ENCODE results near the gene VAC14. TPM values are rescaled to one million over a fixed set of nuclear protein-coding genes. Genes with fewer than 3 reads are reported as not detected.

VAC14 gene
- total RNA-seq, 1 experiment from 2014 or later = 65.5 TPM

DNA sequence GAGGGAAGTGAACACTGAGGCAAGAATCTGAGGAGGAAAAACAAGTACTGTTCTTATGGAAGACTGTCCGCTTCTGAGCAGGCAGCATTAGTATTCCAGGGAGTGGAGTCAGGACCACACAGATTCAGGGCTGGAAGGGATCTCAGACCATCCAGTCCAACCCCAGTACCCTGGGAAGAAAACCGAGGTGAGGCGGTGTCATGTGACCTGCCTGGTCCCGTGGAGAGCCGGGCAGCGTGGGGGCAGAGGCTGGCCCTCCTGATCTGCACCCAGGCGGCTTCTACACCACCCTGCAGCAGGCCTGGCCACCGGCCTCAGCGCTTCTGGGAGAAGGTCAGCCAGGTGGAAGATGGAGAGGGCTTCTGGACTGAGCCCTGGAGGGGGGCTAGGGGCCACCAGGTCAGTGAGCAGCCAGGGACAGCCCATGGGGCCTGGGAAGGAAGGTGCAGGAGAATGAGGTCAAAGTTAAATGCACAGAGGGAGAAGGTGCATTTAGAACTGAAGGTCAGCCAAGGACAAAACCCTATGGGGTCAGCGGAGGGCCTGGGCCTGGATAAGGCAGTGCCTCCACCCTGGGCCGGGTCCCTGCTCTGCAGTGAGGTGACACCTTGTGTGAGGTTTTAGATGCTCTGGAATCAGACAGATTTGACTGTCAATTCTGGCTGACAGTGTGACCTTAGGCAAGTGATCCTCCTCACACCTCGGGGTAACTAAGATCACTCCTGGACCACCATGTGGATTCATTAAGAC is 45.9 kb downstream of the VAC14 start:
- ChIA-PET CTCF (no interaction called here), POLR2A (ENCODE audit: unreplicated experiment) (no interaction called here)
- BruUV-seq (replicated peaks) = no TSS peak
- no peaks in the 10 kb centered on the region for H3K79me2 ChIP-seq (ENCODE audit: low read length)
- H3K9me3 ChIP-seq (ENCODE audit: low read length) = no peaks in the 10 kb centered on the region
- H3K27ac ChIP-seq (ENCODE audit: low read length) = no peak overlapping the region
- H3K27me3 ChIP-seq (ENCODE audit: low read length) = no peaks in the 10 kb centered on the region
- ATAC-seq = no peak
- intact Hi-C loops (cut with micrococcal nuclease) = no loop called here
- H3F3A ChIP-seq (ENCODE audit: low read length, unreplicated experiment) = no peaks in the 10 kb centered on the region
- no peak overlapping the region for H3K9ac ChIP-seq (ENCODE audit: low read length)
- H3K4me1 ChIP-seq (ENCODE audit: insufficient read depth, low read length) = peaks cover 4% of the 10 kb centered on the region
- H2AFZ ChIP-seq (ENCODE audit: low read length) = no peak overlapping the region
- no peak overlapping the region for H3K4me2 ChIP-seq (ENCODE audit: low read length)
- H3K4me3 ChIP-seq (ENCODE audit: low read length) = no peak overlapping the region
- TF ChIP-seq, protein P1, sequence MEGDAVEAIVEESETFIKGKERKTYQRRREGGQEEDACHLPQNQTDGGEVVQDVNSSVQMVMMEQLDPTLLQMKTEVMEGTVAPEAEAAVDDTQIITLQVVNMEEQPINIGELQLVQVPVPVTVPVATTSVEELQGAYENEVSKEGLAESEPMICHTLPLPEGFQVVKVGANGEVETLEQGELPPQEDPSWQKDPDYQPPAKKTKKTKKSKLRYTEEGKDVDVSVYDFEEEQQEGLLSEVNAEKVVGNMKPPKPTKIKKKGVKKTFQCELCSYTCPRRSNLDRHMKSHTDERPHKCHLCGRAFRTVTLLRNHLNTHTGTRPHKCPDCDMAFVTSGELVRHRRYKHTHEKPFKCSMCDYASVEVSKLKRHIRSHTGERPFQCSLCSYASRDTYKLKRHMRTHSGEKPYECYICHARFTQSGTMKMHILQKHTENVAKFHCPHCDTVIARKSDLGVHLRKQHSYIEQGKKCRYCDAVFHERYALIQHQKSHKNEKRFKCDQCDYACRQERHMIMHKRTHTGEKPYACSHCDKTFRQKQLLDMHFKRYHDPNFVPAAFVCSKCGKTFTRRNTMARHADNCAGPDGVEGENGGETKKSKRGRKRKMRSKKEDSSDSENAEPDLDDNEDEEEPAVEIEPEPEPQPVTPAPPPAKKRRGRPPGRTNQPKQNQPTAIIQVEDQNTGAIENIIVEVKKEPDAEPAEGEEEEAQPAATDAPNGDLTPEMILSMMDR (conservative IDR thresholded peaks at IDR 0.05; ENCODE audit: low read depth, low read length) = no peak
- TF ChIP-seq EZH2 (IDR thresholded peaks at IDR 0.05; ENCODE audit: low read length, unreplicated experiment) = no peak
- TF ChIP-seq EZH2phosphoT487 (IDR thresholded peaks at IDR 0.05; ENCODE audit: borderline replicate concordance, low read length) = no peak
- no peaks in the 10 kb centered on the region for H4K20me1 ChIP-seq (ENCODE audit: low read length)
- no peak for DNase-seq
- no peaks in the 10 kb centered on the region for H3K36me3 ChIP-seq (ENCODE audit: low read depth, low read length)
- no peaks in the 10 kb centered on the region for H3K9me2 ChIP-seq (replicated peaks; ENCODE audit: low read length)

DNA sequence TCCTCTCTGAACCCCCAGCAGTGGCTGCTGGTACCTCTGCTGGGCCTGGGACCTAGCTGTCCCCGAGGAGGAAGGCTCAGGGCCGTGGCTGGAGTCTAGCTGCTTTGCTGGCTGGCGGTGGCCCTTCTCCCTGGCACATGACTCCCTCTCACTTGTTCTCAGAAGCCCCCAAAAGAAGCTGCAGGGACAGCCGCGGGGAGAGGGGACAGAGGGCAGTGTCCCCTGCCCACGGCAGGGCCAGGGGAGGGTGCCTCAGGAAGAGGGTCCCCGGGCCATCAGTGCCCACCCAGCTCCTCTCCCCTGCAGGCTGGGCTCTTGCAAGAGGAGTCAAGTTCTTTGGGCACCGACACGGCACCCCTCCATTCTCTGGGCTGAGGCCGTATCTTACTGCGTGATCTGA is 46.6 kb downstream of the VAC14 start:
- H3K9ac ChIP-seq (ENCODE audit: low read length) = no peak overlapping the region
- H4K20me1 ChIP-seq (ENCODE audit: low read length) = no peaks in the 10 kb centered on the region
- no peaks in the 10 kb centered on the region for H3K9me3 ChIP-seq (ENCODE audit: low read length)
- ChIA-PET POLR2A (ENCODE audit: unreplicated experiment) (no interaction called here), CTCF (no interaction called here)
- H3K4me1 ChIP-seq (ENCODE audit: insufficient read depth, low read length) = no peaks in the 10 kb centered on the region
- H3K4me3 ChIP-seq (ENCODE audit: low read length) = no peak overlapping the region
- H3K79me2 ChIP-seq (ENCODE audit: low read length) = no peaks in the 10 kb centered on the region
- no TSS peak for BruUV-seq (replicated peaks)
- H3K36me3 ChIP-seq (ENCODE audit: low read depth, low read length) = no peaks in the 10 kb centered on the region
- ATAC-seq = no peak
- TF ChIP-seq EZH2 (IDR thresholded peaks at IDR 0.05; ENCODE audit: low read length, unreplicated experiment) = no peak
- no peak for TF ChIP-seq EZH2phosphoT487 (IDR thresholded peaks at IDR 0.05; ENCODE audit: borderline replicate concordance, low read length)
- TF ChIP-seq, protein P1 (conservative IDR thresholded peaks at IDR 0.05; ENCODE audit: low read depth, low read length) = no peak
- intact Hi-C loops (cut with micrococcal nuclease) = no loop called here
- H3F3A ChIP-seq (ENCODE audit: low read length, unreplicated experiment) = no peaks in the 10 kb centered on the region
- no peaks in the 10 kb centered on the region for H3K9me2 ChIP-seq (replicated peaks; ENCODE audit: low read length)
- DNase-seq = no peak
- H3K4me2 ChIP-seq (ENCODE audit: low read length) = no peak overlapping the region
- H3K27me3 ChIP-seq (ENCODE audit: low read length) = no peaks in the 10 kb centered on the region
- H3K27ac ChIP-seq (ENCODE audit: low read length) = no peak overlapping the region
- H2AFZ ChIP-seq (ENCODE audit: low read length) = no peak overlapping the region

DNA sequence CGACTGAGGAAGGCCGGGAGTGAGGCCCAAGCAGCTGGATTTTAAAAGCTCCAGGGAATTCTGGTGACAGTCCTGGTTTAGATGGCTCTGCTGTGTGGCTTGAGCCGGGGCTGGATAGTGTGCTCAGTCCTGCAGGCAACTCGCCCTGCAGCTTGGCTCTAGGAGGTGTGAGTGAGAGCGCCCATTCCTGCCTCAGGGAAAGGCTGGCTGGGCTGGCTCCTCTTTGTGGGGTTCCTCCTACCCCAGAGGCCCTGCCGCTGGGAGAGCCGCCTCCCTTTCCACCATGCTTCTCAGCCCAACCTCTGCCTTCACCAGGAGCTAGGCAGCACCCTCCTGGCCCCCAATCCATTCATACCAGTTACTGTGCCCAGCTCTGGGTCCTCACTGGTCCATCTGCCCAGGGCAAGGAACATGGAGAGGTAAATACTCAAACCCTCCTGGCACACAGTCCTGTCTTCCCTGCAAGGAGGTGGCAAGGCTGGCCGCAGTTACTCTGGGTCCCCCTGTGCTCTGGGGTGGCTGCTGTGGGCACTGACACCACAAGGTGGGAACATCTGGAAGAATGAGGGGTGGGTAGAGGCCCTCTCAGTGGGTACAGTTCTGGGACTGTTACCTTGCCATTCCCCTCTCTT is 47.1 kb downstream of the VAC14 start:
- no peaks in the 10 kb centered on the region for H3F3A ChIP-seq (ENCODE audit: low read length, unreplicated experiment)
- H3K79me2 ChIP-seq (ENCODE audit: low read length) = no peaks in the 10 kb centered on the region
- no peak overlapping the region for H3K9ac ChIP-seq (ENCODE audit: low read length)
- H2AFZ ChIP-seq (ENCODE audit: low read length) = no peak overlapping the region
- H3K36me3 ChIP-seq (ENCODE audit: low read depth, low read length) = no peaks in the 10 kb centered on the region
- H3K9me2 ChIP-seq (replicated peaks; ENCODE audit: low read length) = no peaks in the 10 kb centered on the region
- no peak overlapping the region for H3K4me2 ChIP-seq (ENCODE audit: low read length)
- peaks cover 2% of the 10 kb centered on the region; the same call in 1 of the 2 replicates for H3K4me1 ChIP-seq (ENCODE audit: insufficient read depth, low read length)
- no TSS peak for BruUV-seq (replicated peaks)
- H3K27ac ChIP-seq (ENCODE audit: low read length) = no peak overlapping the region
- intact Hi-C loops (cut with micrococcal nuclease) = no loop called here
- H3K27me3 ChIP-seq (ENCODE audit: low read length) = no peaks in the 10 kb centered on the region
- no peak overlapping the region for H3K4me3 ChIP-seq (ENCODE audit: low read length)
- ChIA-PET CTCF (no interaction called here), POLR2A (ENCODE audit: unreplicated experiment) (no interaction called here)
- H4K20me1 ChIP-seq (ENCODE audit: low read length) = no peaks in the 10 kb centered on the region
- no peaks in the 10 kb centered on the region for H3K9me3 ChIP-seq (ENCODE audit: low read length)
- no peak for TF ChIP-seq EZH2phosphoT487 (IDR thresholded peaks at IDR 0.05; ENCODE audit: borderline replicate concordance, low read length)
- TF ChIP-seq, protein P1 (conservative IDR thresholded peaks at IDR 0.05; ENCODE audit: low read depth, low read length) = no peak
- no peak for TF ChIP-seq EZH2 (IDR thresholded peaks at IDR 0.05; ENCODE audit: low read length, unreplicated experiment)
- DNase-seq (no peak), ATAC-seq (no peak)
